Motor neuron (in vitro differentiated cells): ENCODE results near the gene COPS7B. TPM values are rescaled to one million over a fixed set of nuclear protein-coding genes. Genes with fewer than 3 reads are reported as not detected.
A peak's percentile ranks its signal among the peaks of the same experiment; 100 is the strongest.

Experiments
- ATAC-seq, 8 experiments: fragments of 200-7000 bp; cut with Tn5 transposase; replicated peaks in 6 of 8; 2 replicates each; pipeline ENCODE4 v1.8.0; 2021; ENCODE audit warnings: mild to moderate bottlenecking in 8 of 8, moderate library complexity in 8 of 8
- H3K27ac ChIP-seq, 2 donors: fragments of 250-450 bp; sonication (Bioruptor Pico); 2 replicates each; pipeline ENCODE4 v1.9.0; 2021; ENCODE audit warnings: antibody characterized with exemption in 2 of 2, mild to moderate bottlenecking in 2 of 2, moderate library complexity in 1 of 2
- H3K4me1 ChIP-seq, 2 donors: fragments of 250-450 bp; sonication (Bioruptor Pico); replicated peaks in 1 of 2; 2 replicates each; pipeline ENCODE4 v1.6.1; 2021; ENCODE audit warnings: antibody characterized with exemption in 2 of 2, mild to moderate bottlenecking in 2 of 2, moderate library complexity in 1 of 2
- H3K4me3 ChIP-seq, 5 donors: fragments of 250-450 bp; sonication (Bioruptor Pico); 2 replicates each; pipeline ENCODE4 v1.9.0; 2021; ENCODE audit warnings: antibody characterized with exemption in 5 of 5, mild to moderate bottlenecking in 5 of 5, moderate library complexity in 4 of 5
- WGBS, 10 experiments: fragments of 450-650 bp; shearing (Covaris generic); methylation state at CpG; one replicate each; pipeline ENCODE4 v1.0.0; 2022; 5-methylcytosine and 5-hydroxymethylcytosine counted together
- in situ Hi-C, 9 experiments: fragments of 400-800 bp; cut with MboI; loops; one replicate each; pipeline ENCODE4 v1.15.0; 2021; ENCODE audit warnings: low sequenced_read_pairs in 9 of 9, low pct_unique_long_range_greater_than_20kb in 2 of 9; ENCODE audit not compliant: unreplicated experiment in 9 of 9
- total RNA-seq, 8 experiments: library from RNA; unstranded; fragments of 300-600 nt; gene quantifications; 2 replicates each; pipeline versions ENCODE4 v1.2.3 to v1.2.4, GENCODE V29; 2022

The COPS7B gene
- total RNA-seq, 8 experiments from 2014 or later, result 15.8 to 39.5 (median 28.0) TPM

GRCh38 chr2:231769170-231770136 lies 16.8 kb upstream of the COPS7B start:
- in situ Hi-C loops, result no loop called here
- H3K4me1 ChIP-seq, result peaks cover 7 to 13% of the 10 kb centered on the region in 2 donors
- WGBS, 10 experiments, result 68 to 94% (median 82%) methylated on average over 3 to 6 of the region's 6 CpGs

GRCh38 chr2:231780123-231780908 lies 5.9 kb upstream of the COPS7B start:
- ATAC-seq, result no peak
- WGBS, 10 experiments, result 0 to 100% (median 13%) methylated on average over 1 to 11 of the region's 51 CpGs; no CpG with 5 or more reads in 1 of the 10 experiments
- Histone ChIP-seq H3K4me1 (peaks cover 6 to 8% of the 10 kb centered on the region in 2 donors), H3K4me3 (peak overlapping the region; percentile 61 to 99 (median 87)), H3K27ac (peak overlapping the region in 1 of 2 donors; percentile 65)
- in situ Hi-C loops, result no loop called here

More at GRCh38 chr2:231769170-231770136, 16.8 kb upstream of the COPS7B start:
- Histone ChIP-seq H3K4me3 (no peak overlapping the region), H3K27ac (no peak overlapping the region)
- ATAC-seq, result no peak

GRCh38 chr2:231780909-231781797 lies 5.1 kb upstream of the COPS7B start, which contains the start of gene PDE6D:
PDE6D (minus strand) TSS chr2:231781282; CDS start chr2:231781114, 168 bp downstream.
- H3K4me1 ChIP-seq, result peaks cover 9 to 11% of the 10 kb centered on the region in 2 donors
- 0 to 1% (median 0%) methylated on average over 1 to 20 of the region's 67 CpGs; no CpG with 5 or more reads in 4 of the 10 experiments for WGBS, 10 experiments
- ATAC-seq, result peak; percentile 91 to 96 (median 95)
- peak within 1 kb of the TSS; percentile 65 to 79 for H3K27ac ChIP-seq
- peak within 1 kb of the TSS; percentile 61 to 99 (median 87) for H3K4me3 ChIP-seq
- in situ Hi-C loops, result no loop called here

- Histone ChIP-seq H3K4me1 (peaks cover 10 to 14% of the 10 kb centered on the region in 2 donors), H3K27ac (no peak overlapping the region), H3K4me3 (peak overlapping the region; percentile 61 to 99 (median 87))
- 0 to 39% (median 7%) methylated on average over 3 to 12 of the region's 12 CpGs for WGBS, 10 experiments
- ATAC-seq, result peak in 2 of 8 experiments; percentile 1 to 3
- in situ Hi-C loops, result no loop called here
Measured at GRCh38 chr2:231781798-231782726, 4.2 kb upstream of the COPS7B start.

GRCh38 chr2:231785413-231785812 lies 832 bp upstream of the COPS7B start:
- 60 to 100% (median 93%) methylated on average over 1 to 2 of the region's 2 CpGs; no CpG with 5 or more reads in 3 of the 10 experiments for WGBS, 10 experiments
- Histone ChIP-seq H3K27ac (no peak overlapping the region), H3K4me1 (peaks cover 12 to 13% of the 10 kb centered on the region in 2 donors), H3K4me3 (peak overlapping the region in 1 of 5 donors; percentile 99)
- in situ Hi-C loops, result no loop called here
- no peak for ATAC-seq

- in situ Hi-C loops, result no loop called here
- no peak for ATAC-seq
- Histone ChIP-seq H3K4me3 (peak overlapping the region; percentile 93 to 99 (median 98)), H3K27ac (peak overlapping the region; percentile 64 to 86), H3K4me1 (peaks cover 12 to 13% of the 10 kb centered on the region in 2 donors)
- WGBS, 10 experiments, result 40 to 100% (median 71%) methylated on average over 1 to 5 of the region's 6 CpGs
Measured at GRCh38 chr2:231785822-231786176, 446 bp upstream of the COPS7B start.

- in situ Hi-C loops, result no loop called here
- ATAC-seq, result peak in 1 of 8 experiments; percentile 2
- 7 to 22% (median 15%) methylated on average over 1 to 11 of the region's 11 CpGs; no CpG with 5 or more reads in 1 of the 10 experiments for WGBS, 10 experiments
- peak overlapping the region; percentile 93 to 99 (median 98) for H3K4me3 ChIP-seq
- H3K4me1 ChIP-seq, result peaks cover 12 to 13% of the 10 kb centered on the region in 2 donors
- H3K27ac ChIP-seq, result peak overlapping the region; percentile 64 to 86
Measured at GRCh38 chr2:231786917-231787292, 660 bp downstream of the COPS7B start.

- Histone ChIP-seq H3K4me3 (no peak overlapping the region), H3K4me1 (peaks cover 6 to 9% of the 10 kb centered on the region in 2 donors), H3K27ac (no peak overlapping the region)
- in situ Hi-C loops, result no loop called here
- 40 to 94% (median 63%) methylated on average over 1 to 3 of the region's 3 CpGs; no CpG with 5 or more reads in 4 of the 10 experiments for WGBS, 10 experiments
- no peak for ATAC-seq
Measured at GRCh38 chr2:231791107-231791506, 4.9 kb downstream of the COPS7B start.

- WGBS, 10 experiments, result 80 to 100% (median 100%) methylated on average over 1 to 3 of the region's 3 CpGs; no CpG with 5 or more reads in 5 of the 10 experiments
- H3K4me1 ChIP-seq, result no peaks in the 10 kb centered on the region
- no peak for ATAC-seq
- in situ Hi-C loops, result no loop called here
- H3K27ac ChIP-seq, result no peak overlapping the region
- no peak overlapping the region for H3K4me3 ChIP-seq
Measured at GRCh38 chr2:231794383-231794782, 8.1 kb downstream of the COPS7B start.

- in situ Hi-C loops, result no loop called here
- Histone ChIP-seq H3K27ac (no peak overlapping the region), H3K4me1 (no peaks in the 10 kb centered on the region), H3K4me3 (no peak overlapping the region)
- ATAC-seq, result peak in 6 of 8 experiments; percentile 30 to 95 (median 64)
- WGBS, 10 experiments, result 81 to 100% (median 91%) methylated on average over 1 to 9 of the region's 9 CpGs; no CpG with 5 or more reads in 1 of the 10 experiments
Measured at GRCh38 chr2:231795525-231796327, 9.5 kb downstream of the COPS7B start.
